Thoracic aorta (tissue), 2 donors: ENCODE measurements around the gene CNNM3. TPM values are rescaled to one million over a fixed set of nuclear protein-coding genes. Genes with fewer than 3 reads are reported as not detected.

Experiments
- ATAC-seq: fragments of 150-250 bp; one replicate; pipeline ENCODE4 v1.8.0; 2017; ENCODE audit warnings: low read depth; ENCODE audit not compliant: insufficient number of reproducible peaks, low FRiP score
- DNase-seq: peaks from one replicate; pipeline ENCODE4 v3.0.0-alpha.2; 2020; ENCODE audit warnings: low spot score
- H3K27ac ChIP-seq, 2 donors: fragments of 200-600 bp; sonication (generic); 1 replicate in 1 of 2; 2 replicates in 1 of 2; pipeline ENCODE4 v1.5.1; 2016; ENCODE audit warnings: mild to moderate bottlenecking in 2 of 2, moderate library complexity in 2 of 2
- H3K27me3 ChIP-seq: fragments of 200-600 bp; sonication (generic); replicated peaks from 2 replicates; pipeline ENCODE4 v1.6.0; 2016; ENCODE audit warnings: mild to moderate bottlenecking; ENCODE audit not compliant: insufficient read depth
- H3K36me3 ChIP-seq: fragments of 200-600 bp; sonication (generic); one replicate; pipeline ENCODE4 v1.5.1; 2016
- H3K4me1 ChIP-seq, 2 donors: fragments of 200-600 bp; sonication (generic); 1 replicate in 1 of 2; 2 replicates in 1 of 2; pipeline versions ENCODE4 v1.5.1 to v1.6.0; 2016; ENCODE audit warnings: low read depth in 2 of 2, mild to moderate bottlenecking in 1 of 2; ENCODE audit not compliant: control insufficient read depth in 1 of 2
- H3K4me3 ChIP-seq: fragments of 200-600 bp; sonication (generic); 2 replicates; pipeline ENCODE4 v1.5.1; 2016; ENCODE audit warnings: mild to moderate bottlenecking
- H3K9me3 ChIP-seq: fragments of 200-600 bp; sonication (generic); 2 replicates; pipeline ENCODE4 v1.5.1; 2016
- total RNA-seq, 2 donors: library from RNA; depleted of rRNA; stranded (reverse); fragments of >200 nt; gene quantifications; one replicate each; pipeline versions ENCODE4 v1.1.0 to v1.2.3, GENCODE V29; 2016
- TF ChIP-seq, protein P1 (sequence below): fragments of 200-600 bp; sonication (generic); IDR thresholded peaks from one replicate; pipeline ENCODE4 v1.5.1; 2019; ENCODE audit warnings: antibody characterized with exemption

CNNM3 gene
- total RNA-seq, 2 donors from 2014 or later, result 11.5 to 14.3 TPM

GRCh38 chr2:96838345-96839292 is 22.6 kb downstream of the CNNM3 start:
- Histone ChIP-seq H3K27me3 (no peaks in the 10 kb centered on the region), H3K36me3 (peaks cover 14% of the 10 kb centered on the region), H3K4me3 (peak overlapping the region; percentile 40), H3K4me1 (peaks cover 0 to 10% of the 10 kb centered on the region in 2 donors), H3K27ac (no peak overlapping the region), H3K9me3 (no peaks in the 10 kb centered on the region)
- ATAC-seq (no peak), DNase-seq (no peak)
- TF ChIP-seq, protein P1, sequence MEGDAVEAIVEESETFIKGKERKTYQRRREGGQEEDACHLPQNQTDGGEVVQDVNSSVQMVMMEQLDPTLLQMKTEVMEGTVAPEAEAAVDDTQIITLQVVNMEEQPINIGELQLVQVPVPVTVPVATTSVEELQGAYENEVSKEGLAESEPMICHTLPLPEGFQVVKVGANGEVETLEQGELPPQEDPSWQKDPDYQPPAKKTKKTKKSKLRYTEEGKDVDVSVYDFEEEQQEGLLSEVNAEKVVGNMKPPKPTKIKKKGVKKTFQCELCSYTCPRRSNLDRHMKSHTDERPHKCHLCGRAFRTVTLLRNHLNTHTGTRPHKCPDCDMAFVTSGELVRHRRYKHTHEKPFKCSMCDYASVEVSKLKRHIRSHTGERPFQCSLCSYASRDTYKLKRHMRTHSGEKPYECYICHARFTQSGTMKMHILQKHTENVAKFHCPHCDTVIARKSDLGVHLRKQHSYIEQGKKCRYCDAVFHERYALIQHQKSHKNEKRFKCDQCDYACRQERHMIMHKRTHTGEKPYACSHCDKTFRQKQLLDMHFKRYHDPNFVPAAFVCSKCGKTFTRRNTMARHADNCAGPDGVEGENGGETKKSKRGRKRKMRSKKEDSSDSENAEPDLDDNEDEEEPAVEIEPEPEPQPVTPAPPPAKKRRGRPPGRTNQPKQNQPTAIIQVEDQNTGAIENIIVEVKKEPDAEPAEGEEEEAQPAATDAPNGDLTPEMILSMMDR, result no peak

GRCh38 chr2:96839293-96839874 is 23.3 kb downstream of the CNNM3 start:
- TF ChIP-seq, protein P1, result no peak
- no peaks in the 10 kb centered on the region for H3K27me3 ChIP-seq
- DNase-seq (no peak), ATAC-seq (no peak)
- H3K4me3 ChIP-seq, result peak overlapping the region; percentile 40
- H3K36me3 ChIP-seq, result peaks cover 12% of the 10 kb centered on the region
- no peak overlapping the region for H3K27ac ChIP-seq
- peaks cover 0 to 10% of the 10 kb centered on the region in 2 donors for H3K4me1 ChIP-seq
- H3K9me3 ChIP-seq, result no peaks in the 10 kb centered on the region

DNA sequence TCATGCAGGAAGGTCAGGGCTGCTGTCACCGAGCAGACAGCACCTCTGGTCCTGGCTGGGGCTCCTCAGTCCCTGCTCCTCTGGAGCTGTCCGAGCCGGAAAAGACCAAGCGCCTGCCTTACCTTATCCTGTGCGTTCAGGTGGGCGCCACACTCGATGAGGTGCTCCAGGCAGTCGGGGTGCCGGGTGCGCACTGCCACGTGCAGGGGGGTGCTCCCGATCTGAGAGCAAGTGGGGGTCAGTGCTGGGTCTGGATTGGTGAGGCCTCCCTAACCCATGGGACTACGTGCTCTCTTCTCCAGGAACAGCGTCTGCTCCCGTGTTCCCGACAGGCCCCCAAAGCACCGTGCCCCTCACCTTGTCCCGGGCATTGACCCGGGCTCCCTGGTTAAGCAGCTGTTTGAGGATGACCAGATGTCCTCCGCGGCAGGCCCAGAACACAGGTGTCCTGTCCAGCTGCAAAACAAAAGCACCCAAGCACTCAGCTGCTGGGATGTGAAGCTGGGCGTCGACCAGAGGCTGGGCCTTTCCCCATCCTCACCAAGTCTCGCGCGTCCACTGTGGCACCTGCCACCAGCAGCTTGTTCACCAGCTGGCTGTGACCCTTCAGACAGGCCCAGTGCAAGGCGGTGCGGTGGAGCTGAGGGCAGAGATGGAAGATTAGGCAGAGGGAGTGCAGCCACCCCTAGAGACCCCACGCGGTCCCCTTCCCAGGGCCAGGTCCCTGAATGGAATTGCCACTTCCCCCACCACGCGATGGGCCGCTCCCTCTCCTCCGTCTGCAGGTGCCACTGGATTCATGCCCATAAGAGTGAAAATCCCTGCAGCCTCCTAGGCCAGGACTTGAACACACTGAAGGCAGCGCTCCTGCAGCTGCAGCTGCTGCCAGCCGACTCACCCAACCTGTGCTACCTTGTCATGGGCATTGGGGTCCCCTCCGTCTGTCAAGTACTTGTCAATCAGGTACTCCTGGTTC is 24.1 kb downstream of the CNNM3 start:
- H3K27me3 ChIP-seq, result no peaks in the 10 kb centered on the region
- H3K27ac ChIP-seq, result no peak overlapping the region
- TF ChIP-seq, protein P1, result no peak
- no peak overlapping the region for H3K4me3 ChIP-seq
- H3K9me3 ChIP-seq, result no peaks in the 10 kb centered on the region
- ATAC-seq, result no peak
- DNase-seq, result no peak
- peaks cover 9% of the 10 kb centered on the region for H3K36me3 ChIP-seq
- peaks cover 0 to 10% of the 10 kb centered on the region in 2 donors for H3K4me1 ChIP-seq

GRCh38 chr2:96841701-96842495 is 25.8 kb downstream of the CNNM3 start:
- Histone ChIP-seq H3K4me3 (no peak overlapping the region), H3K36me3 (peaks cover 10% of the 10 kb centered on the region), H3K27ac (no peak overlapping the region), H3K4me1 (peaks cover 0 to 10% of the 10 kb centered on the region in 2 donors), H3K27me3 (no peaks in the 10 kb centered on the region), H3K9me3 (no peaks in the 10 kb centered on the region)
- TF ChIP-seq, protein P1, result no peak
- no peak for ATAC-seq
- DNase-seq, result no peak
